GM23338 (cell line): ENCODE data around the gene ART3. TPM values are rescaled to one million over a fixed set of nuclear protein-coding genes. Genes with fewer than 3 reads are reported as not detected.

ENCODE experiments used
- ATAC-seq: fragments of 200-7000 bp; cut with Tn5 transposase; 3 replicates; pipeline ENCODE4 v1.9.1; 2020
- DNase-seq: peaks from one replicate; pipeline ENCODE4 v3.0.0-alpha.2; 2015; ENCODE audit warnings: low spot score
- H2AFZ ChIP-seq: fragments of 200-600 bp; sonication (generic); 2 replicates; pipeline ENCODE4 v1.8.0; 2016; ENCODE audit warnings: antibody characterized with exemption, mild to moderate bottlenecking, moderate library complexity
- H3F3A ChIP-seq: fragments of 200-600 bp; sonication (generic); replicated peaks from 2 replicates; pipeline ENCODE4 v1.8.0; 2017; ENCODE audit warnings: antibody characterized with exemption, mixed run types, low read depth
- H3K27ac ChIP-seq: fragments of 200-600 bp; sonication (generic); 2 replicates; pipeline ENCODE4 v1.6.1; 2016; ENCODE audit warnings: low read depth
- H3K27me3 ChIP-seq: fragments of 200-600 bp; sonication (generic); 2 replicates; pipeline ENCODE4 v1.8.0; 2016; ENCODE audit warnings: mild to moderate bottlenecking, mixed run types, moderate library complexity; ENCODE audit not compliant: insufficient read depth
- H3K36me3 ChIP-seq: fragments of 200-600 bp; sonication (generic); 2 replicates; pipeline ENCODE4 v1.8.0; 2016; ENCODE audit warnings: mild to moderate bottlenecking; ENCODE audit not compliant: insufficient read depth
- H3K4me1 ChIP-seq: fragments of 200-600 bp; sonication (generic); 2 replicates; pipeline ENCODE4 v1.8.0; 2016; ENCODE audit warnings: mild to moderate bottlenecking, moderate library complexity; ENCODE audit not compliant: insufficient read depth
- H3K4me2 ChIP-seq: fragments of 200-600 bp; sonication (generic); 2 replicates; pipeline ENCODE4 v1.7.1; 2017; ENCODE audit warnings: mixed run types
- H3K4me3 ChIP-seq: fragments of 200-600 bp; sonication (generic); 2 replicates; pipeline ENCODE4 v1.6.1; 2016; ENCODE audit warnings: mixed run types
- H3K79me2 ChIP-seq: fragments of 200-600 bp; sonication (generic); replicated peaks from 2 replicates; pipeline ENCODE4 v1.8.0; 2017; ENCODE audit warnings: mild to moderate bottlenecking; ENCODE audit not compliant: insufficient read depth
- H3K9me2 ChIP-seq: fragments of 200-600 bp; sonication (generic); 2 replicates; pipeline ENCODE4 v1.8.0; 2017; ENCODE audit not compliant: insufficient read depth
- H4K20me1 ChIP-seq: fragments of 200-600 bp; sonication (generic); replicated peaks from 2 replicates; pipeline ENCODE4 v1.8.0; 2017; ENCODE audit warnings: mild to moderate bottlenecking; ENCODE audit not compliant: insufficient read depth
- H3K27ac Mint-ChIP-seq: 2 replicates; pipeline ENCODE4 v1.8.0; 2020; ENCODE audit warnings: inconsistent platforms, mild to moderate bottlenecking, moderate library complexity, mixed read lengths
- H3K27me3 Mint-ChIP-seq: 3 replicates; pipeline ENCODE4 v1.8.0; 2022; ENCODE audit warnings: low read depth, mild to moderate bottlenecking, moderate library complexity, mixed read lengths, inconsistent platforms; ENCODE audit not compliant: insufficient read depth, poor library complexity
- H3K36me3 Mint-ChIP-seq: 3 replicates; pipeline ENCODE4 v1.8.0; 2021; ENCODE audit warnings: low read depth, mild to moderate bottlenecking, inconsistent platforms, moderate library complexity, mixed read lengths
- H3K4me1 Mint-ChIP-seq: 3 replicates; pipeline ENCODE4 v1.8.0; 2020; ENCODE audit warnings: mild to moderate bottlenecking, inconsistent platforms, mixed read lengths
- H3K4me3 Mint-ChIP-seq: 3 replicates; pipeline ENCODE4 v1.8.0; 2021; ENCODE audit warnings: moderate library complexity, mild to moderate bottlenecking, inconsistent platforms, mixed read lengths
- H3K9me3 Mint-ChIP-seq: 3 replicates; pipeline ENCODE4 v1.8.0; 2020; ENCODE audit warnings: moderate library complexity, mild to moderate bottlenecking, inconsistent platforms, mixed read lengths
- CREB1 ChIP-seq: fragments of 250-450 bp; sonication (Bioruptor Pico); IDR thresholded peaks from 2 replicates; pipeline ENCODE4 v1.5.0; 2020; ENCODE audit warnings: low read depth, mild to moderate bottlenecking, moderate library complexity
- EZH2 ChIP-seq: fragments of 200-600 bp; sonication (generic); IDR thresholded peaks from one replicate; pipeline ENCODE4 v1.8.0; 2017; ENCODE audit warnings: antibody characterized with exemption, mild to moderate bottlenecking, low read depth; ENCODE audit not compliant: unreplicated experiment
- JUNB ChIP-seq: IDR thresholded peaks from one replicate; pipeline ENCODE4 v1.6.1; 2016; ENCODE audit warnings: antibody characterized with exemption; ENCODE audit not compliant: unreplicated experiment
- NANOG ChIP-seq: IDR thresholded peaks from 2 replicates; pipeline ENCODE4 v1.6.1; 2016; ENCODE audit warnings: antibody characterized with exemption, borderline replicate concordance
- STAT1 ChIP-seq: IDR thresholded peaks from one replicate; pipeline ENCODE4 v1.6.1; 2016; ENCODE audit warnings: antibody characterized with exemption; ENCODE audit not compliant: unreplicated experiment
- ZNF114 ChIP-seq: fragments of 250-450 bp; sonication (Bioruptor Pico); IDR thresholded peaks from 2 replicates; pipeline ENCODE4 v1.5.0; 2020; ENCODE audit warnings: mild to moderate bottlenecking, moderate library complexity
- ZNF331 ChIP-seq: fragments of 250-450 bp; sonication (Bioruptor Pico); IDR thresholded peaks from 2 replicates; pipeline ENCODE4 v1.5.0; 2020; ENCODE audit warnings: low read depth, mild to moderate bottlenecking, moderate library complexity
- polyA plus RNA-seq: library from polyadenylated mRNA; unstranded; fragments of >200 nt; fragmentation: Nextera tagmentation; extraction: Ambion mirVana; gene quantifications from 2 replicates; pipeline ENCODE4 v1.2.1, GENCODE V29; 2016
- total RNA-seq: library from RNA; depleted of rRNA; stranded (reverse); fragments of >200 nt; shearing (Covaris generic); gene quantifications from 2 replicates; pipeline ENCODE4 v1.2.3, GENCODE V29; 2014; rRNA removed

ART3 gene
- total and polyA plus RNA-seq, 2 experiments from 2014 or later = 0.87 to 1.7 TPM

DNA sequence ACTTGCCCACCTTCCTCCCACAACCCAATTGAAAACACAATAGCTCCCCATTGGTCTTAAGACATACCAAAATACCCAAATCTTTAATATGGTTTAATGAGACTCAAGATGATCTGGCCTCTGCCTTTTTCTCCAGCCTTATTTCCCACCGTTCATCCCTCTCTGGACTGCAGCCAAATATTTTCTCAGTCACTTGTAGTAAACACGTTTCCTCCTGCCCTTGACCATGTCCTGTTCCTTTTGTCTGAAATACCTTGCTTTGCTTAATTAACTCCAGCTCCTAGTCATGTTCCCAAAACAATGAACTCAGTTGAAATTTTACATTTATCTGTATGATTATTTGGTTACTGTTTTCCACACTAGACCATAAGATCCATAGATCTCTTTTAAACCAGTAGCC lies 82.1 kb downstream of the ART3 start (continued):
- TF ChIP-seq ZNF114 (CRISPR knock-in tag) (no peak), JUNB (no peak), CREB1 (CRISPR knock-in tag) (no peak), ZNF331 (CRISPR knock-in tag) (no peak)

DNA sequence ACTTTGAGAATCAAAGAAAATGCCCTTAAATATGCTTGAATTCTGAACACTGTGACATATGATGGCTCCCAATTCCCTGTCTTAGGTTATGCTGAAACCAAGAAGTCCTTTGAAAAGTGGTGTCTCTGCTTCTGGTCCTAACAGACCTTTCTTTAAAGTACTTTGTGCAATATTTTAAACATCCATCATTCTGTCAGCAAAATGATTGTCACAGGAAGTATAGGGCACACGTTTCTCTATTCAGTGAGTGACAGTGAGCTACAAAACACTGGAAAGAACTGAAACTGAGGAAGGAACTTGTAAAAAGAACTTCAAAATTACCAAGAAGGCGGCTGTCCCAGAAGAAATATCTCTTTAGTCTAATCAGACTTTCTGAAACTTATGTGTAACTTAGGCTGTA lies 85.8 kb downstream of the ART3 start:
- DNase-seq (no peak), ATAC-seq (no peak)
- no peak overlapping the region for H3K4me3 Mint-ChIP-seq
- no peak overlapping the region for H3K27ac Mint-ChIP-seq
- no peaks in the 10 kb centered on the region for H3K9me3 Mint-ChIP-seq
- Histone ChIP-seq H3F3A (no peaks in the 10 kb centered on the region), H3K9me2 (no peaks in the 10 kb centered on the region), H4K20me1 (no peaks in the 10 kb centered on the region), H3K4me1 (no peaks in the 10 kb centered on the region), H3K79me2 (no peaks in the 10 kb centered on the region), H3K36me3 (no peaks in the 10 kb centered on the region; the same call in 1 of the 2 replicates), H2AFZ (no peak overlapping the region), H3K27ac (no peak overlapping the region), H3K4me2 (no peak overlapping the region), H3K27me3 (no peaks in the 10 kb centered on the region), H3K4me3 (no peak overlapping the region)
- TF ChIP-seq ZNF331 (CRISPR knock-in tag) (no peak), ZNF114 (CRISPR knock-in tag) (no peak), EZH2 (no peak), CREB1 (CRISPR knock-in tag) (no peak), STAT1 (no peak), NANOG (no peak)
- no peaks in the 10 kb centered on the region for H3K27me3 Mint-ChIP-seq
- H3K36me3 Mint-ChIP-seq = peaks cover 20% of the 10 kb centered on the region; the same call in 2 of the 3 replicates
- H3K4me1 Mint-ChIP-seq = peaks cover 2% of the 10 kb centered on the region; the same call in 1 of the 3 replicates

Other genes with a start within 250 kb of the ART3 start
- gene PPEF2, start 172.3 kb upstream of the ART3 start, total RNA-seq = 0.58 TPM in 1 of 2 replicates, not detected in the other
- not detected in 2 replicates for gene PPEF2, start 172.3 kb upstream of the ART3 start, polyA plus RNA-seq
- 36.6 and 38.1 TPM in 2 replicates for gene NAAA, start 133.7 kb upstream of the ART3 start, total RNA-seq
- gene NAAA, start 133.7 kb upstream of the ART3 start, polyA plus RNA-seq = 10.3 and 13.2 TPM in 2 replicates
- gene SDAD1, start 83.8 kb upstream of the ART3 start, total RNA-seq = 62.2 and 67.4 TPM in 2 replicates
- gene SDAD1, start 83.8 kb upstream of the ART3 start, polyA plus RNA-seq = 193 and 252 TPM in 2 replicates
- gene CXCL9, start 67.2 kb upstream of the ART3 start, total RNA-seq = not detected in 2 replicates
- gene CXCL9, start 67.2 kb upstream of the ART3 start, polyA plus RNA-seq = not detected in 2 replicates
- gene CXCL10, start 51.2 kb upstream of the ART3 start, total RNA-seq = not detected in 2 replicates
- gene CXCL10, start 51.2 kb upstream of the ART3 start, polyA plus RNA-seq = not detected in 2 replicates
- gene CXCL11, start 38.6 kb upstream of the ART3 start, total RNA-seq = 0.23 and 1.9 TPM in 2 replicates
- gene CXCL11, start 38.6 kb upstream of the ART3 start, polyA plus RNA-seq = 0.54 and 0.81 TPM in 2 replicates
- 117 and 118 TPM in 2 replicates for gene NUP54, start 73.7 kb downstream of the ART3 start, total RNA-seq
- 86.6 and 97.8 TPM in 2 replicates for gene NUP54, start 73.7 kb downstream of the ART3 start, polyA plus RNA-seq
- 40.8 and 41.0 TPM in 2 replicates for gene SCARB2, start 139.1 kb downstream of the ART3 start, total RNA-seq
- 15.4 and 17.7 TPM in 2 replicates for gene SCARB2, start 139.1 kb downstream of the ART3 start, polyA plus RNA-seq
- 0.66 and 2.9 TPM in 2 replicates for gene FAM47E, start 177.0 kb downstream of the ART3 start, total RNA-seq
- 2.3 and 4.4 TPM in 2 replicates for gene FAM47E, start 177.0 kb downstream of the ART3 start, polyA plus RNA-seq
- 2.6 and 3.8 TPM in 2 replicates for gene STBD1, start 232.0 kb downstream of the ART3 start, total RNA-seq
- 1.5 and 2.0 TPM in 2 replicates for gene STBD1, start 232.0 kb downstream of the ART3 start, polyA plus RNA-seq